Ovary (tissue), 1 donor: ENCODE results near the gene ZNF736.

Source experiments
- EP300 ChIP-seq: sonication (generic); formaldehyde crosslinking; IDR thresholded peaks from one replicate; pipeline ENCODE4 v1.6.1; 2017; ENCODE audit warnings: antibody characterized with exemption
- POLR2A ChIP-seq: fragments of 450-650 bp; IDR thresholded peaks from one replicate; pipeline ENCODE4 v1.6.1; 2017; ENCODE audit warnings: antibody characterized with exemption, mild to moderate bottlenecking, moderate library complexity

- TF ChIP-seq POLR2A (peak; percentile 26), EP300 (no peak)
These were observed 6.3 kb upstream of the ZNF736 start for GRCh38 chr7:64307254-64308015.
